HL-60 (cell line): ENCODE results near the gene CTBS.

Experiments used
- GABPA ChIP-seq: IDR thresholded peaks from 2 replicates; pipeline ENCODE4 v1.6.1; 2012; ENCODE audit warnings: low read depth
- POLR2AphosphoS5 ChIP-seq: IDR thresholded peaks from 2 replicates; pipeline ENCODE4 v1.6.1; 2012; ENCODE audit warnings: low read depth
- TF ChIP-seq, protein P1 (sequence below): IDR thresholded peaks from one replicate; pipeline ENCODE4 v1.5.1; 2011; ENCODE audit warnings: low read length, control low read depth, inconsistent platforms; ENCODE audit not compliant: insufficient read depth
- TF ChIP-seq, protein P2 (sequence below): IDR thresholded peaks from 2 replicates; pipeline ENCODE4 v1.6.1; 2012; ENCODE audit warnings: low read depth; ENCODE audit not compliant: insufficient replicate concordance

DNA sequence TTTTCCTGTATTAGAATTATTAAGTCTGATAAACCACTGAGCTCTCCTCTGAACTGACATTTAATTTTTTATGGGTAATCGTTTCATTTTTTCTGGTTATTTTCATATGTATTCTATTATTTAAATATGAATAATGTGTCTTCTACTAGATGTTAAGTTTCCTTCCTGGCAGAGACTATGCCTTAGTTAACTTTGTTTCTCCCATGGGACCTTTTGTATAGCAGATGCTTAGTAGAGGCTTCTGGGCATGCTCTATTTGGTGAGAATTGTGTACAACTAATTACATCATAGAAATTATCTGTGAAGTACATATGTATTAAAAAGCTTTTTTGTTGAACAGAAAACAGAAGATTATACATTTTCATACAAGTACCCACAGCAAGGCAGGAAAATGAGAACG, 23.4 kb downstream of the CTBS start:
- TF ChIP-seq, protein P1, sequence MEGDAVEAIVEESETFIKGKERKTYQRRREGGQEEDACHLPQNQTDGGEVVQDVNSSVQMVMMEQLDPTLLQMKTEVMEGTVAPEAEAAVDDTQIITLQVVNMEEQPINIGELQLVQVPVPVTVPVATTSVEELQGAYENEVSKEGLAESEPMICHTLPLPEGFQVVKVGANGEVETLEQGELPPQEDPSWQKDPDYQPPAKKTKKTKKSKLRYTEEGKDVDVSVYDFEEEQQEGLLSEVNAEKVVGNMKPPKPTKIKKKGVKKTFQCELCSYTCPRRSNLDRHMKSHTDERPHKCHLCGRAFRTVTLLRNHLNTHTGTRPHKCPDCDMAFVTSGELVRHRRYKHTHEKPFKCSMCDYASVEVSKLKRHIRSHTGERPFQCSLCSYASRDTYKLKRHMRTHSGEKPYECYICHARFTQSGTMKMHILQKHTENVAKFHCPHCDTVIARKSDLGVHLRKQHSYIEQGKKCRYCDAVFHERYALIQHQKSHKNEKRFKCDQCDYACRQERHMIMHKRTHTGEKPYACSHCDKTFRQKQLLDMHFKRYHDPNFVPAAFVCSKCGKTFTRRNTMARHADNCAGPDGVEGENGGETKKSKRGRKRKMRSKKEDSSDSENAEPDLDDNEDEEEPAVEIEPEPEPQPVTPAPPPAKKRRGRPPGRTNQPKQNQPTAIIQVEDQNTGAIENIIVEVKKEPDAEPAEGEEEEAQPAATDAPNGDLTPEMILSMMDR, result no peak
- no peak for TF ChIP-seq POLR2AphosphoS5
- TF ChIP-seq, protein P2, sequence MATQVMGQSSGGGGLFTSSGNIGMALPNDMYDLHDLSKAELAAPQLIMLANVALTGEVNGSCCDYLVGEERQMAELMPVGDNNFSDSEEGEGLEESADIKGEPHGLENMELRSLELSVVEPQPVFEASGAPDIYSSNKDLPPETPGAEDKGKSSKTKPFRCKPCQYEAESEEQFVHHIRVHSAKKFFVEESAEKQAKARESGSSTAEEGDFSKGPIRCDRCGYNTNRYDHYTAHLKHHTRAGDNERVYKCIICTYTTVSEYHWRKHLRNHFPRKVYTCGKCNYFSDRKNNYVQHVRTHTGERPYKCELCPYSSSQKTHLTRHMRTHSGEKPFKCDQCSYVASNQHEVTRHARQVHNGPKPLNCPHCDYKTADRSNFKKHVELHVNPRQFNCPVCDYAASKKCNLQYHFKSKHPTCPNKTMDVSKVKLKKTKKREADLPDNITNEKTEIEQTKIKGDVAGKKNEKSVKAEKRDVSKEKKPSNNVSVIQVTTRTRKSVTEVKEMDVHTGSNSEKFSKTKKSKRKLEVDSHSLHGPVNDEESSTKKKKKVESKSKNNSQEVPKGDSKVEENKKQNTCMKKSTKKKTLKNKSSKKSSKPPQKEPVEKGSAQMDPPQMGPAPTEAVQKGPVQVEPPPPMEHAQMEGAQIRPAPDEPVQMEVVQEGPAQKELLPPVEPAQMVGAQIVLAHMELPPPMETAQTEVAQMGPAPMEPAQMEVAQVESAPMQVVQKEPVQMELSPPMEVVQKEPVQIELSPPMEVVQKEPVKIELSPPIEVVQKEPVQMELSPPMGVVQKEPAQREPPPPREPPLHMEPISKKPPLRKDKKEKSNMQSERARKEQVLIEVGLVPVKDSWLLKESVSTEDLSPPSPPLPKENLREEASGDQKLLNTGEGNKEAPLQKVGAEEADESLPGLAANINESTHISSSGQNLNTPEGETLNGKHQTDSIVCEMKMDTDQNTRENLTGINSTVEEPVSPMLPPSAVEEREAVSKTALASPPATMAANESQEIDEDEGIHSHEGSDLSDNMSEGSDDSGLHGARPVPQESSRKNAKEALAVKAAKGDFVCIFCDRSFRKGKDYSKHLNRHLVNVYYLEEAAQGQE, result no peak
- TF ChIP-seq GABPA, result no peak
